MM.1S (cell line): ENCODE measurements around the gene NFYA.

Source experiments
- EZH2 ChIP-seq: fragments of 300-600 bp; sonication (generic); optimal IDR thresholded peaks from 2 replicates; pipeline ENCODE3; 2017; ENCODE audit warnings: low read depth, mild to moderate bottlenecking, antibody characterized with exemption, low read length, mixed read lengths
- EZH2phosphoT487 ChIP-seq: fragments of 300-600 bp; sonication (generic); IDR thresholded peaks from 2 replicates; pipeline ENCODE4 v1.6.1; 2018; ENCODE audit warnings: antibody characterized with exemption, low read length
- TF ChIP-seq, protein P1 (sequence below): fragments of 300-600 bp; sonication (generic); IDR thresholded peaks from 2 replicates; pipeline ENCODE4 v1.5.1; 2016; ENCODE audit warnings: antibody characterized with exemption, low read length, mixed read lengths

DNA sequence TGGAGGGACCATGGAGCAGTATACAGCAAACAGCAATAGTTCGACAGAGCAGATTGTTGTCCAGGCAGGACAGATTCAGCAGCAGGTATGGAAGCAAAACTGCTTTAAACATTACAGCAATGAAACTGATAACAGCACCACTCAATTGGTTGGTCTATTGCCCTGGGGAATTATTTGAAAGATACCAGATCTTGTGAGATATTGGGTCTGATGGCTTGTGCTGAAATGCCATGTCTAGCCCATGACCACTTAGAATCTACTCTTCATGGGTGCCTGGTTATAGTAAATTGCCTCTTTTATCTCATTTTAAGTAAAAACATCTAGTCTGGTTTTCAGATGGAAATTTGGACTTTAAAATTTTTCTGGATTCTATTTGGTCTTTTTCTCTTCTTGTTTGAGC is 6.3 kb downstream of the NFYA start:
- TF ChIP-seq, protein P1, sequence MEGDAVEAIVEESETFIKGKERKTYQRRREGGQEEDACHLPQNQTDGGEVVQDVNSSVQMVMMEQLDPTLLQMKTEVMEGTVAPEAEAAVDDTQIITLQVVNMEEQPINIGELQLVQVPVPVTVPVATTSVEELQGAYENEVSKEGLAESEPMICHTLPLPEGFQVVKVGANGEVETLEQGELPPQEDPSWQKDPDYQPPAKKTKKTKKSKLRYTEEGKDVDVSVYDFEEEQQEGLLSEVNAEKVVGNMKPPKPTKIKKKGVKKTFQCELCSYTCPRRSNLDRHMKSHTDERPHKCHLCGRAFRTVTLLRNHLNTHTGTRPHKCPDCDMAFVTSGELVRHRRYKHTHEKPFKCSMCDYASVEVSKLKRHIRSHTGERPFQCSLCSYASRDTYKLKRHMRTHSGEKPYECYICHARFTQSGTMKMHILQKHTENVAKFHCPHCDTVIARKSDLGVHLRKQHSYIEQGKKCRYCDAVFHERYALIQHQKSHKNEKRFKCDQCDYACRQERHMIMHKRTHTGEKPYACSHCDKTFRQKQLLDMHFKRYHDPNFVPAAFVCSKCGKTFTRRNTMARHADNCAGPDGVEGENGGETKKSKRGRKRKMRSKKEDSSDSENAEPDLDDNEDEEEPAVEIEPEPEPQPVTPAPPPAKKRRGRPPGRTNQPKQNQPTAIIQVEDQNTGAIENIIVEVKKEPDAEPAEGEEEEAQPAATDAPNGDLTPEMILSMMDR = no peak
- no peak for TF ChIP-seq EZH2phosphoT487
- no peak for TF ChIP-seq EZH2
